ENCODE results near the gene SVOPL. TPM values are rescaled to one million over a fixed set of nuclear protein-coding genes. Genes with fewer than 3 reads are reported as not detected.

The SVOPL gene
- total RNA-seq, 4 donors from 2014 or later: not detected

- TF ChIP-seq CTCF (IDR thresholded peaks at IDR 0.05): no peak
- DNase-seq (ENCODE audit: low spot score): no peak
- ATAC-seq (ENCODE audit: low FRiP score): no peak
These were observed 38.8 kb downstream of the SVOPL start for GRCh38 chr7:138662076-138662990.

- DNase-seq (ENCODE audit: low spot score) (no peak), ATAC-seq (ENCODE audit: low FRiP score) (no peak)
- no peak for TF ChIP-seq CTCF (IDR thresholded peaks at IDR 0.05)
These were observed 40.0 kb downstream of the SVOPL start for GRCh38 chr7:138661069-138661635.

GRCh38 chr7:138658889-138659288 lies 42.3 kb downstream of the SVOPL start:
- no peak for TF ChIP-seq CTCF (IDR thresholded peaks at IDR 0.05)
- DNase-seq (ENCODE audit: low spot score) (no peak), ATAC-seq (ENCODE audit: low FRiP score) (no peak)

GRCh38 chr7:138657854-138658386 lies 43.2 kb downstream of the SVOPL start:
- DNase-seq (ENCODE audit: low spot score): no peak
- no peak for TF ChIP-seq CTCF (IDR thresholded peaks at IDR 0.05)
- ATAC-seq (ENCODE audit: low FRiP score): no peak

GRCh38 chr7:138656952-138657351 lies 44.2 kb downstream of the SVOPL start:
- DNase-seq (ENCODE audit: low spot score): no peak
- TF ChIP-seq CTCF (IDR thresholded peaks at IDR 0.05): no peak

GRCh38 chr7:138654616-138655015 lies 46.5 kb downstream of the SVOPL start:
- DNase-seq (ENCODE audit: low spot score) (no peak), ATAC-seq (ENCODE audit: low FRiP score) (no peak)
- no peak for TF ChIP-seq CTCF (IDR thresholded peaks at IDR 0.05)

More at GRCh38 chr7:138656952-138657351, 44.2 kb downstream of the SVOPL start:
- no peak for ATAC-seq (ENCODE audit: low FRiP score)

Data from omental fat pad (tissue), 4 donors.